IMR-90 (cell line): Measurements from ENCODE around the gene NCCRP1. TPM values are rescaled to one million over a fixed set of nuclear protein-coding genes. Genes with fewer than 3 reads are reported as not detected.

Source experiments
- ATAC-seq: fragments of 200-7000 bp; cut with Tn5 transposase; 2 replicates; pipeline ENCODE4 v1.9.1; 2020; ENCODE audit warnings: low read depth, mild to moderate bottlenecking, moderate library complexity
- BruUV-seq: library from RNA; stranded (reverse); fragments of 400-500 nt; replicated peaks from 2 replicates; lab custom pipeline; 2021; lab: Mats Ljungman, UMichigan
- CTCF ChIA-PET: fragments of 300-600 bp; formaldehyde crosslinking; extraction: SDS; loops from one replicate; lab custom pipeline; 2021; ENCODE audit warnings: antibody characterized with exemption; lab: Yijun Ruan, JAX
- POLR2A ChIA-PET: fragments of 300-600 bp; sonication (Branson Sonifier 250); formaldehyde crosslinking; loops from one replicate; lab custom pipeline; 2022; ENCODE audit warnings: antibody characterized with exemption; ENCODE audit not compliant: unreplicated experiment; lab: Charles Lee
- DNase-seq: peaks from one replicate; pipeline ENCODE4 v3.0.0; 2013
- H2AFZ ChIP-seq: replicated peaks from 2 replicates; pipeline ENCODE3; 2013; ENCODE audit warnings: low read length, mild to moderate bottlenecking; ENCODE audit not compliant: poor library complexity
- H2AK5ac ChIP-seq: 2 replicates; pipeline ENCODE4 v1.6.1; 2013; ENCODE audit warnings: low read depth, low read length, inconsistent platforms
- H2AK9ac ChIP-seq: replicated peaks from 2 replicates; pipeline ENCODE3; 2013; ENCODE audit warnings: mild to moderate bottlenecking, low read depth, low read length, moderate library complexity; ENCODE audit not compliant: poor library complexity
- H2BK120ac ChIP-seq: 2 replicates; pipeline ENCODE4 v1.6.1; 2013; ENCODE audit warnings: low read depth, low read length, inconsistent platforms
- H2BK15ac ChIP-seq: 3 replicates; pipeline ENCODE4 v1.6.1; 2013; ENCODE audit warnings: low read depth, low read length, inconsistent platforms
- H2BK20ac ChIP-seq: 2 replicates; pipeline ENCODE4 v1.6.1; 2013; ENCODE audit warnings: low read depth, mild to moderate bottlenecking, inconsistent platforms, low read length, moderate library complexity
- H2BK5ac ChIP-seq: 2 replicates; pipeline ENCODE4 v1.6.1; 2013; ENCODE audit warnings: mild to moderate bottlenecking, low read depth, low read length, inconsistent platforms; ENCODE audit not compliant: poor library complexity, severe bottlenecking
- H3K14ac ChIP-seq: replicated peaks from 2 replicates; pipeline ENCODE4 v1.6.1; 2013; ENCODE audit warnings: low read depth, low read length, inconsistent platforms
- H3K18ac ChIP-seq: 2 replicates; pipeline ENCODE4 v1.6.1; 2013; ENCODE audit warnings: low read depth, low read length, control low read depth
- H3K23ac ChIP-seq: 2 replicates; pipeline ENCODE4 v1.6.1; 2013; ENCODE audit warnings: low read depth, low read length, inconsistent platforms
- H3K27ac ChIP-seq: 2 replicates; pipeline ENCODE4 v1.5.1; 2013; ENCODE audit warnings: mild to moderate bottlenecking, control low read depth, low read length; ENCODE audit not compliant: insufficient read depth
- H3K27me3 ChIP-seq: 2 replicates; pipeline ENCODE4 v1.6.1; 2013; ENCODE audit warnings: low read length; ENCODE audit not compliant: control insufficient read depth, insufficient read depth
- H3K36me3 ChIP-seq: 2 replicates; pipeline ENCODE4 v1.6.1; 2013; ENCODE audit warnings: low read length, mixed read lengths; ENCODE audit not compliant: control insufficient read depth, insufficient read depth
- H3K4ac ChIP-seq: 2 replicates; pipeline ENCODE4 v1.6.1; 2013; ENCODE audit warnings: low read depth, low read length, inconsistent platforms
- H3K4me1 ChIP-seq: 2 replicates; pipeline ENCODE4 v1.6.1; 2013; ENCODE audit warnings: low read length, mixed read lengths; ENCODE audit not compliant: control insufficient read depth, insufficient read depth
- H3K4me2 ChIP-seq: 2 replicates; pipeline ENCODE4 v1.6.1; 2013; ENCODE audit warnings: low read depth, mild to moderate bottlenecking, control low read depth, low read length, moderate library complexity
- H3K4me3 ChIP-seq: 2 replicates; pipeline ENCODE4 v1.5.1; 2013; ENCODE audit warnings: low read depth, mild to moderate bottlenecking, control low read depth, low read length, moderate library complexity; ENCODE audit not compliant: insufficient read depth
- H3K56ac ChIP-seq: 2 replicates; pipeline ENCODE4 v1.6.1; 2013; ENCODE audit warnings: low read length, inconsistent platforms; ENCODE audit not compliant: insufficient read depth; ENCODE audit errors: extremely low read depth
- H3K79me1 ChIP-seq, 2 experiments: 2 replicates each; pipeline ENCODE4 v1.6.1; 2013; ENCODE audit warnings: low read length in 2 of 2, inconsistent platforms in 1 of 2, low read depth in 1 of 2
- H3K9ac ChIP-seq: 2 replicates; pipeline ENCODE4 v1.6.1; 2013; ENCODE audit warnings: low read depth, low read length, control low read depth
- H3K9me1 ChIP-seq: 2 replicates; pipeline ENCODE4 v1.6.1; 2013; ENCODE audit warnings: low read length, inconsistent platforms; ENCODE audit not compliant: insufficient read depth
- H3K9me3 ChIP-seq: 2 replicates; pipeline ENCODE4 v1.6.1; 2013; ENCODE audit warnings: low read length; ENCODE audit not compliant: control insufficient read depth, insufficient read depth
- H4K20me1 ChIP-seq: 2 replicates; pipeline ENCODE4 v1.6.1; 2013; ENCODE audit warnings: low read length, inconsistent platforms; ENCODE audit not compliant: insufficient read depth
- H4K5ac ChIP-seq: 2 replicates; pipeline ENCODE4 v1.6.1; 2013; ENCODE audit warnings: mild to moderate bottlenecking, low read depth, low read length, control low read depth
- H4K8ac ChIP-seq, 2 experiments: 2 replicates each; pipeline ENCODE4 v1.6.1; 2013; ENCODE audit warnings: low read depth in 2 of 2, low read length in 2 of 2, control low read depth in 1 of 2, inconsistent platforms in 1 of 2
- H4K91ac ChIP-seq: 2 replicates; pipeline ENCODE4 v1.6.1; 2013; ENCODE audit warnings: low read depth, low read length, inconsistent platforms; ENCODE audit not compliant: insufficient read depth
- MXI1 ChIP-seq: IDR thresholded peaks from 2 replicates; pipeline ENCODE4 v1.6.1; 2012; ENCODE audit warnings: low read depth, mild to moderate bottlenecking, low read length, moderate library complexity, borderline replicate concordance
- RCOR1 ChIP-seq: IDR thresholded peaks from 2 replicates; pipeline ENCODE4 v1.6.1; 2012; ENCODE audit warnings: mild to moderate bottlenecking, low read length, improper control_type of control experiment; ENCODE audit not compliant: insufficient replicate concordance
- WGBS, 2 experiments: methylation state at CpG; one replicate each; pipeline versions ENCODE4 v1.1.5 to v1.1.7; 2013; ENCODE audit warnings: missing lambda C conversion rate in 2 of 2; ENCODE audit not compliant: insufficient read length in 1 of 2; ENCODE audit errors: extremely low coverage in 2 of 2; 5-methylcytosine and 5-hydroxymethylcytosine counted together
- dilution Hi-C: fragments of 300-500 bp; cut with HindIII; formaldehyde crosslinking; loops from one replicate; pipeline ENCODE4 v1.14.3; 2018; ENCODE audit warnings: low sequenced_read_pairs; ENCODE audit not compliant: unreplicated experiment
- in situ Hi-C: fragments of 300-500 bp; cut with MboI; formaldehyde crosslinking; loops from 3 replicates; pipeline ENCODE4 v1.14.3; 2019; ENCODE audit warnings: low sequenced_read_pairs, inconsistent platforms, mixed read lengths
- intact Hi-C: fragments of 100-400 bp; cut with micrococcal nuclease; formaldehyde crosslinking; loops from 2 replicates; pipeline ENCODE4 v1.10.0; 2022
- polyA plus RNA-seq, 3 experiments: library from polyadenylated mRNA; depleted of rRNA; stranded (reverse); fragments of >200 nt; gene quantifications; 2 replicates each; pipeline ENCODE4 v1.2.3, GENCODE V29; 2012; ENCODE audit warnings: low replicate concordance in 1 of 3
- total RNA-seq: library from RNA; depleted of rRNA; stranded (reverse); fragments of >200 nt; gene quantifications from 2 replicates; pipeline ENCODE4 v1.2.3, GENCODE V29; 2012

Gene NCCRP1
- total and polyA plus RNA-seq, 2 of the 4 experiments (the other 2 are of a cell fraction) = not detected

GRCh38 chr19:39208175-39208795 is 11.5 kb downstream of the NCCRP1 start:
- no peak overlapping the region for H3K4me3 ChIP-seq
- in situ Hi-C loops = loop anchor here (25.0 kb wide), 1 partner anchor 746 kb away; no protein-coding TSS in a partner anchor
- no TSS peak for BruUV-seq
- no peaks in the 10 kb centered on the region for H3K79me1 ChIP-seq
- no peak overlapping the region for H4K8ac ChIP-seq
- H2BK15ac ChIP-seq = no peak overlapping the region
- 51% methylated on average over 5 of the region's 9 CpGs; no CpG with 5 or more reads in 1 of the 2 experiments for WGBS, 2 experiments
- H3K56ac ChIP-seq = no peak overlapping the region
- H3K9me3 ChIP-seq = no peaks in the 10 kb centered on the region
- H4K20me1 ChIP-seq = no peaks in the 10 kb centered on the region
- H2AFZ ChIP-seq = no peak overlapping the region
- ChIA-PET CTCF (interaction anchor here (0.5 kb wide), 1 partner anchor 141 kb away, joined by 3 read pairs; no protein-coding TSS in a partner anchor), POLR2A (no interaction called here)
- ATAC-seq (no peak), DNase-seq (no peak)
- peaks cover 33% of the 10 kb centered on the region for H3K27me3 ChIP-seq
- no peak overlapping the region for H3K18ac ChIP-seq
- H2BK20ac ChIP-seq = no peak overlapping the region
- no peak overlapping the region for H3K9ac ChIP-seq
- H2AK5ac ChIP-seq = no peak overlapping the region
- H3K4me2 ChIP-seq = no peak overlapping the region
- H3K27ac ChIP-seq = no peak overlapping the region
- no peaks in the 10 kb centered on the region for H3K36me3 ChIP-seq
- TF ChIP-seq MXI1 = no peak
- TF ChIP-seq RCOR1 = no peak
- H3K9me1 ChIP-seq = no peaks in the 10 kb centered on the region
- dilution Hi-C loops = no loop called here
- H3K14ac ChIP-seq = no peak overlapping the region
- no peak overlapping the region for H3K4ac ChIP-seq
- H3K23ac ChIP-seq = no peak overlapping the region
- no peak overlapping the region for H2BK5ac ChIP-seq
- H2AK9ac ChIP-seq = no peak overlapping the region
- intact Hi-C loops = no loop called here
- no peak overlapping the region for H4K5ac ChIP-seq
- no peak overlapping the region for H2BK120ac ChIP-seq
- no peak overlapping the region for H4K91ac ChIP-seq
- no peaks in the 10 kb centered on the region for H3K4me1 ChIP-seq
